ENCODE measurements around the gene NTMT2.

- no peak for TF ChIP-seq YY1 (tag by site-specific recombination; IDR thresholded peaks at IDR 0.05)
- no peak for TF ChIP-seq CTCF (tag by site-specific recombination; IDR thresholded peaks at IDR 0.05)
- no peak for TF ChIP-seq ZNF280D (tag by site-specific recombination; IDR thresholded peaks at IDR 0.05)
- TF ChIP-seq ZNF214 (tag by site-specific recombination; IDR thresholded peaks at IDR 0.05; ENCODE audit: borderline replicate concordance) = no peak
- no peak for TF ChIP-seq ZNF843 (tag by site-specific recombination; IDR thresholded peaks at IDR 0.05)
- no peak for TF ChIP-seq REST (tag by site-specific recombination; IDR thresholded peaks at IDR 0.05)
- no peak for TF ChIP-seq ZBTB26 (tag by site-specific recombination; optimal IDR thresholded peaks at IDR 0.05)
Observed at GRCh38 chr1:170145770-170146676, at the start of gene NTMT2.
